Measurements from ENCODE around the gene ZCCHC3. TPM values are rescaled to one million over a fixed set of nuclear protein-coding genes. Genes with fewer than 3 reads are reported as not detected.

Gene ZCCHC3
- polyA plus RNA-seq, 3 donors, result 4.5 to 9.2 (median 5.6) TPM

- Mint-ChIP-seq H3K27me3 (ENCODE audit: low read depth in 3 of 3) (peaks cover 0 to 5% (median 3%) of the 10 kb centered on the region in 3 donors), H3K9me3 (no peaks in the 10 kb centered on the region), H3K4me3 (peak within 1 kb of the TSS in 1 of 2 donors; percentile 29), H3K27ac (no peak within 1 kb of the TSS), H3K4me1 (peaks cover 10% of the 10 kb centered on the region), H3K36me3 (no peaks in the 10 kb centered on the region)
- no peaks in the 10 kb centered on the region for H3K27me3 ChIP-seq (ENCODE audit: control insufficient read depth in 2 of 2, insufficient read depth in 2 of 2, low read length in 2 of 2)
- no peak within 1 kb of the TSS for H3K4me2 ChIP-seq (replicated peaks; ENCODE audit: extremely low read depth, low read length, poor library complexity, severe bottlenecking)
- no peak for DNase-seq
- H3K36me3 ChIP-seq (replicated peaks in 1 of 2; ENCODE audit: control insufficient read depth in 1 of 2, insufficient read depth in 2 of 2, low read length in 2 of 2), result no peaks in the 10 kb centered on the region
- H3K9ac ChIP-seq (ENCODE audit: insufficient read depth, low read length, poor library complexity, severe bottlenecking), result no peak within 1 kb of the TSS
- intact Hi-C loops (cut with micrococcal nuclease), result no loop called here
- no peaks in the 10 kb centered on the region for H3K79me2 ChIP-seq (ENCODE audit: insufficient read depth, low read length)
- H3K27ac ChIP-seq (ENCODE audit: low read depth in 1 of 2, low read length in 2 of 2), result no peak within 1 kb of the TSS
- 100% methylated on average over 6 of the region's 7 CpGs for WGBS (ENCODE audit: insufficient coverage)
- H3K4me1 ChIP-seq (ENCODE audit: control insufficient read depth in 1 of 2, insufficient read depth in 2 of 2, low read length in 2 of 2), result no peaks in the 10 kb centered on the region
- no peak within 1 kb of the TSS for H3K4me3 ChIP-seq (replicated peaks in 1 of 3; ENCODE audit: low read depth in 2 of 3, low read length in 3 of 3)
- TF ChIP-seq CTCF (IDR thresholded peaks at IDR 0.05), result no peak
- no peak within 1 kb of the TSS for H2AFZ ChIP-seq (ENCODE audit: insufficient read depth, low read depth, low read length, poor library complexity, severe bottlenecking)
- H3K9me3 ChIP-seq (replicated peaks in 1 of 2; ENCODE audit: control insufficient read depth in 1 of 2, insufficient read depth in 1 of 2, low read length in 2 of 2), result no peaks in the 10 kb centered on the region
- no peaks in the 10 kb centered on the region for H4K20me1 ChIP-seq (ENCODE audit: insufficient read depth, low read length)
These were observed 40.0 kb upstream of the ZCCHC3 start, which contains the start of gene DEFB132 for GRCh38 chr20:257419-257818. TSS of gene DEFB132 (plus strand) at chr20:257724. CDS start at chr20:257779, 55 bp downstream.

GRCh38 chr20:258269-258858 is 39.0 kb upstream of the ZCCHC3 start:
- Histone ChIP-seq H3K4me2 (replicated peaks; ENCODE audit: extremely low read depth, low read length, poor library complexity, severe bottlenecking) (no peak overlapping the region), H3K9me3 (replicated peaks in 1 of 2; ENCODE audit: control insufficient read depth in 1 of 2, insufficient read depth in 1 of 2, low read length in 2 of 2) (no peaks in the 10 kb centered on the region), H3K4me1 (ENCODE audit: control insufficient read depth in 1 of 2, insufficient read depth in 2 of 2, low read length in 2 of 2) (no peaks in the 10 kb centered on the region), H3K36me3 (replicated peaks in 1 of 2; ENCODE audit: control insufficient read depth in 1 of 2, insufficient read depth in 2 of 2, low read length in 2 of 2) (no peaks in the 10 kb centered on the region), H3K4me3 (replicated peaks in 1 of 3; ENCODE audit: low read depth in 2 of 3, low read length in 3 of 3) (no peak overlapping the region), H2AFZ (ENCODE audit: insufficient read depth, low read depth, low read length, poor library complexity, severe bottlenecking) (no peak overlapping the region), H3K9ac (ENCODE audit: insufficient read depth, low read length, poor library complexity, severe bottlenecking) (no peak overlapping the region), H4K20me1 (ENCODE audit: insufficient read depth, low read length) (no peaks in the 10 kb centered on the region), H3K79me2 (ENCODE audit: insufficient read depth, low read length) (no peaks in the 10 kb centered on the region), H3K27me3 (ENCODE audit: control insufficient read depth in 2 of 2, insufficient read depth in 2 of 2, low read length in 2 of 2) (no peaks in the 10 kb centered on the region), H3K27ac (ENCODE audit: low read depth in 1 of 2, low read length in 2 of 2) (no peak overlapping the region)
- Mint-ChIP-seq H3K27me3 (ENCODE audit: low read depth in 3 of 3) (peaks cover 2 to 5% (median 3%) of the 10 kb centered on the region in 3 donors), H3K27ac (no peak overlapping the region), H3K4me3 (peak overlapping the region in 1 of 2 donors; percentile 29), H3K36me3 (no peaks in the 10 kb centered on the region), H3K4me1 (peaks cover 10% of the 10 kb centered on the region), H3K9me3 (no peaks in the 10 kb centered on the region)
- no peak for DNase-seq
- intact Hi-C loops (cut with micrococcal nuclease), result no loop called here
- TF ChIP-seq CTCF (IDR thresholded peaks at IDR 0.05), result no peak
- 69% methylated on average over 2 of the region's 4 CpGs for WGBS (ENCODE audit: insufficient coverage)
